Spleen (tissue), 11 donors: Measurements from ENCODE around the gene KLF2. TPM values are rescaled to one million over a fixed set of nuclear protein-coding genes. Genes with fewer than 3 reads are reported as not detected.

Source experiments
- DNase-seq: peaks from one replicate; pipeline ENCODE4 v3.0.0-alpha.2; 2020
- H3K27ac ChIP-seq, 8 donors: fragments of 200-600 bp; sonication (generic) in 7 of 8; 1 replicate in 4 of 8; 2 replicates in 4 of 8; pipeline versions ENCODE4 v1.5.0 to v1.8.0; 2016 to 2021; ENCODE audit warnings: inconsistent platforms in 4 of 8, mild to moderate bottlenecking in 4 of 8, moderate library complexity in 1 of 8
- H3K27me3 ChIP-seq, 7 donors: fragments of 200-600 bp; sonication (generic) in 6 of 7; replicated peaks in 1 of 7; 1 replicate in 4 of 7; 2 replicates in 3 of 7; pipeline versions ENCODE4 v1.5.0 to v1.8.0; 2016 to 2021; ENCODE audit warnings: inconsistent platforms in 3 of 7, mild to moderate bottlenecking in 1 of 7
- H3K36me3 ChIP-seq, 6 donors: fragments of 200-600 bp; sonication (generic) in 5 of 6; 1 replicate in 4 of 6; 2 replicates in 2 of 6; pipeline versions ENCODE4 v1.5.0 to v1.8.0; 2016 to 2021; ENCODE audit warnings: inconsistent platforms in 2 of 6
- H3K4me1 ChIP-seq, 6 donors: fragments of 200-600 bp; sonication (generic) in 5 of 6; 1 replicate in 3 of 6; 2 replicates in 3 of 6; pipeline versions ENCODE4 v1.5.0 to v1.8.0; 2016 to 2021; ENCODE audit warnings: inconsistent platforms in 3 of 6
- H3K4me3 ChIP-seq, 8 donors: fragments of 200-600 bp; sonication (generic) in 7 of 8; 1 replicate in 4 of 8; 2 replicates in 4 of 8; pipeline versions ENCODE4 v1.5.0 to v1.8.0; 2016 to 2021; ENCODE audit warnings: inconsistent platforms in 4 of 8, mild to moderate bottlenecking in 4 of 8, moderate library complexity in 2 of 8
- H3K9me3 ChIP-seq, 8 donors: fragments of 200-600 bp; sonication (generic) in 7 of 8; 1 replicate in 4 of 8; 2 replicates in 4 of 8; pipeline versions ENCODE4 v1.5.0 to v1.8.0; 2016 to 2021; ENCODE audit warnings: inconsistent platforms in 4 of 8
- POLR2A ChIP-seq, 3 donors: fragments of 450-650 bp; IDR thresholded peaks; one replicate each; pipeline ENCODE4 v1.5.1; 2017; ENCODE audit warnings: antibody characterized with exemption in 3 of 3, mild to moderate bottlenecking in 1 of 3
- POLR2AphosphoS5 ChIP-seq, 3 donors: sonication (generic); formaldehyde crosslinking; IDR thresholded peaks; one replicate each; pipeline ENCODE4 v1.5.1; 2017; ENCODE audit warnings: antibody characterized with exemption in 3 of 3
- WGBS, 5 donors: extraction: QIAGEN DNeasy Blood & Tissue Kit in 3 of 5; methylation state at CpG; one replicate each; pipeline versions ENCODE4 v1.1.5 to v1.1.7; 2013 to 2018; 5-methylcytosine and 5-hydroxymethylcytosine counted together
- intact Hi-C: fragments of 100-400 bp; cut with DNase I; formaldehyde crosslinking; loops from one replicate; pipeline ENCODE4 v1.15.0; 2023; ENCODE audit warnings: low total_unique reads
- polyA plus RNA-seq, 3 donors: library from polyadenylated mRNA; stranded (reverse); fragments of 200-250 nt; gene quantifications; one replicate each; pipeline ENCODE4 v1.2.1, GENCODE V29; 2013
- total RNA-seq, 7 donors: library from RNA; depleted of rRNA in 3 of 7; stranded (reverse); fragments of >200 nt in 3 of 7; fragmentation: NEBNext Ultra II Directional in 4 of 7; extraction: Animal tissue kit (Norgen Biotek cat#: 25700) in 4 of 7; gene quantifications; one replicate each; pipeline versions ENCODE4 v1.1.0 to v1.2.1, GENCODE V29; 2016 to 2021
- TF ChIP-seq, protein P1 (sequence below), 11 experiments: fragments of 200-600 bp in 7 of 11; fragments of 450-650 bp in 4 of 11; sonication (generic) in 4 of 11; IDR thresholded peaks in 8 of 11; conservative IDR thresholded peaks in 3 of 11; 1 replicate in 7 of 11; 2 replicates in 4 of 11; pipeline versions ENCODE4 v1.4.0 to v1.8.0; 2016 to 2021; ENCODE audit warnings: antibody characterized with exemption in 11 of 11, inconsistent platforms in 4 of 11, mild to moderate bottlenecking in 1 of 11
- donor health status: healthy with polysubstance abuse.
- donor health status: DM: no; HTN: no; CAD: no; lungs with moderate emphysema.
- donor health status: DM: no; HTN: no; CAD: no.
- donor health status: Bipolar disorder and iron deficiency.
- donor health status: healthy.
- donor health status: DM: no; HTN: no; CAD: no.
- donor health status: DM: yes; HTN: yes; CAD: no.

KLF2 gene
- total and polyA plus RNA-seq, 10 donors, result 9.7 to 179 (median 105) TPM

DNA sequence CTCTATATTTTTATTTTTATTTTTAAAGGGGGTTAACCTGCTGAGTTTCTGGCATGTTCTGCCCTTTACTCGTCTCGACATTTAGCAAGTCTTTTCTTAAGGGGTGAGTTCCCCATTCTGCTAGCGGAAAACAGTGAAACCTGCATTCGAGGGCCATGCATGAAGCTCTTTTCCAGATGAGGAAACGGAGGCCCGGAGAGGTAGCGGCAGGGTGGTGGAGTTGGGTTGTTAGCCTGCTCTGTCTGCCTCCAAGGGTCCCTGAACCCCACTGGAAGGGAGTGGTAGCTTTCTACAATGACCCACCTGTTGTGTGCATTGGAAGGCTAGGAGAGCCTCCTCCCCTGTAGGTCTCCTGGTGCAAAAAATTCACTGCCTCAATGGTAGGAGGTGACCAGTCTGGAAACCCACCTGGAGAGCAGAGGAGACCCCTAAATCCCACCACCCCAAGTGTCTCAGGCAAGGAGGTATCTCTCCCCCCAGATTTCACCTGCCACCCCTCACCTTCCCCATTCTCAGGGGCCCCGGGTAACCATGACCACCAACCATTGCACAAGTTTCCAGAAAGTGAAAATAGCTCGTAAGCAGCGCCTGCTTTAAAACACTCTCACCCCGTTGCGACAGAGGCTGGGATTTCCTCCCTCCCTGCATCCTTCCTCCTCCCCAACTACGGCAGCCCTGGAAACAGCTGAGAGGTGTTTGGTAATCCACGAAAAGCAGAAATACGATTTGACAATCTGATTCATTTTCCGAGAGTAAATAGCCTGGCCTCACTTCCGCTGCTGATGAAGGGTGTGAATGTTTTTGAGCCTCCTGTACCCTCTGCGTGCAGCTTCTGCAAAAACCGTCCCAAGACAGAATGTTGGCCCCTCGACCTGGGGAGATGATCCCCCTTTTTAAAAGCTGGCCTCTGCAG lies 3.5 kb downstream of the KLF2 start:
- Histone ChIP-seq H3K36me3 (peaks cover 0 to 46% (median 14%) of the 10 kb centered on the region in 6 donors), H3K27me3 (peaks cover 0 to 4% (median 0%) of the 10 kb centered on the region in 7 donors), H3K4me3 (peak overlapping the region; percentile 81 to 98 (median 94)), H3K9me3 (no peaks in the 10 kb centered on the region), H3K4me1 (peaks cover 27 to 77% (median 62%) of the 10 kb centered on the region in 6 donors), H3K27ac (peak overlapping the region; percentile 80 to 99 (median 96))
- WGBS, 5 donors, result 3 to 11% (median 6%) methylated on average over 20 of the region's 20 CpGs
- TF ChIP-seq POLR2A (IDR thresholded peaks at IDR 0.05), result peak; percentile 3 to 41 (median 20)
- TF ChIP-seq, protein P1, sequence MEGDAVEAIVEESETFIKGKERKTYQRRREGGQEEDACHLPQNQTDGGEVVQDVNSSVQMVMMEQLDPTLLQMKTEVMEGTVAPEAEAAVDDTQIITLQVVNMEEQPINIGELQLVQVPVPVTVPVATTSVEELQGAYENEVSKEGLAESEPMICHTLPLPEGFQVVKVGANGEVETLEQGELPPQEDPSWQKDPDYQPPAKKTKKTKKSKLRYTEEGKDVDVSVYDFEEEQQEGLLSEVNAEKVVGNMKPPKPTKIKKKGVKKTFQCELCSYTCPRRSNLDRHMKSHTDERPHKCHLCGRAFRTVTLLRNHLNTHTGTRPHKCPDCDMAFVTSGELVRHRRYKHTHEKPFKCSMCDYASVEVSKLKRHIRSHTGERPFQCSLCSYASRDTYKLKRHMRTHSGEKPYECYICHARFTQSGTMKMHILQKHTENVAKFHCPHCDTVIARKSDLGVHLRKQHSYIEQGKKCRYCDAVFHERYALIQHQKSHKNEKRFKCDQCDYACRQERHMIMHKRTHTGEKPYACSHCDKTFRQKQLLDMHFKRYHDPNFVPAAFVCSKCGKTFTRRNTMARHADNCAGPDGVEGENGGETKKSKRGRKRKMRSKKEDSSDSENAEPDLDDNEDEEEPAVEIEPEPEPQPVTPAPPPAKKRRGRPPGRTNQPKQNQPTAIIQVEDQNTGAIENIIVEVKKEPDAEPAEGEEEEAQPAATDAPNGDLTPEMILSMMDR (IDR thresholded peaks at IDR 0.05 in 8 of 11, conservative IDR thresholded peaks at IDR 0.05 in 3 of 11), result peak in 2 of 11 experiments; percentile 7 to 13
- TF ChIP-seq POLR2AphosphoS5 (IDR thresholded peaks at IDR 0.05), result peak; percentile 60 to 97 (median 72)
- intact Hi-C loops, result loop anchor here (5.0 kb wide), 1 partner anchor 44 kb away; no protein-coding TSS in a partner anchor
- DNase-seq, result peak; percentile 91

DNA sequence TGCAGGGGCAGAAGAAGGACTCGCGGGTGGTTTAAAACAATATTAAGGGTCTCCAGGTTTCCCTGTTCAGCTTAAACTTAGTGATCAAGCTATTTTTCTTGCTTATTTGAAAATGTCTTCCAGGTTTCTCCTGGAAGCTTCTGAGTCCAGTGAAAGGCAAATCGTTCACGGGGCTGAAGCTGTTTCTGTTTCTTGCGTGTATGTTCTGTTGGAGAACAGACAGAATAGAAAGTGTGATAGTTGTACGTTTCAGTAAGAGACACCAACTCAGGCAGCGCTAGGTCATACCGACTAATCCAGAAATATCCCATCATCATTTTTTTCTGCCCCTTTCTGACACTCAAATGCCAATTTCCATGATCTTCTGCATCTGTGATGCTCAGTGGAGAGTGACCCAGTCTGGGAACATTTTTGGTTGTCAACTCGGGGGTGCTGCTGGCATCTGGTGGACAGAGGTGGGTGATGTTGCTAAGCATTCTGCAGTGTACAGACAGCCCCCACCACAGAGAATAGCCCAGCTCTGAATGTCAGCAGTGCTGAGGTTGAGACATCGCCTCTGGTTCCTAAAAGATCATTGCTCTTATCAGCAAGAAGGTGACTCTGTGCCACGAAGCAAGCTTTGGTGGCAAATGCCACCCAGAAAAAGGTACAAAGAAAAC lies 4.3 kb downstream of the KLF2 start:
- WGBS, 5 donors, result 19 to 25% (median 20%) methylated on average over 11 of the region's 11 CpGs
- DNase-seq, result no peak
- Histone ChIP-seq H3K36me3 (peaks cover 0 to 46% (median 14%) of the 10 kb centered on the region in 6 donors), H3K9me3 (no peaks in the 10 kb centered on the region), H3K4me1 (peaks cover 27 to 76% (median 54%) of the 10 kb centered on the region in 6 donors), H3K27ac (peak overlapping the region; percentile 80 to 99 (median 96)), H3K27me3 (peaks cover 0 to 4% (median 0%) of the 10 kb centered on the region in 7 donors), H3K4me3 (peak overlapping the region; percentile 81 to 98 (median 94))
- TF ChIP-seq POLR2A (IDR thresholded peaks at IDR 0.05) (peak in 1 of 3 donors; percentile 42), POLR2AphosphoS5 (IDR thresholded peaks at IDR 0.05) (peak in 1 of 3 donors; percentile 81)
- TF ChIP-seq, protein P1 (IDR thresholded peaks at IDR 0.05 in 8 of 11, conservative IDR thresholded peaks at IDR 0.05 in 3 of 11), result peak in 4 of 11 experiments; percentile 20 to 38 (median 31)
- intact Hi-C loops, result loop anchor here (5.0 kb wide), 1 partner anchor 43 kb away; no protein-coding TSS in a partner anchor

DNA sequence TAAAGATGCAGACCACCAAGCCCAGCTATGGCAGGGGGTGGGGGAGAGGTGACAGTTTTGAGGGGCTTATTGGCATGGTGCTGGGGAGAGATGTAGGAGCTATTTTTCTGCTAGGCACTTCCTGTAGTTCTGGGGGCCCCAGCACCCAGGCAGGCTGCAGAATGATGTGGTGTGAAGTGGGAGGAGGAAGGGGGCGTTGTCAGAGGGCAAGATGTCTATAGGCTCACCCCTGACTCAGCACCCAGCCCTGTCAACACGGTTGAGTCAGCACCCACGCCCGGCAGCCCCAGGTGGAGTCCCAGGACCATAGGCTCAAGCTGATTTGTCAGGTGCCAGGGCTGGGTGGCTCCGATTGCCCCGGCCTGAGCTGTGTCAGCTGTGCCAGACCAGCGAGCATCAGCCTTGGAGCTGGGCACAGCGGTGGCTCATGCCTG lies 5.8 kb downstream of the KLF2 start:
- 17 to 42% (median 38%) methylated on average over 3 to 8 of the region's 8 CpGs for WGBS, 5 donors
- Histone ChIP-seq H3K4me3 (peak overlapping the region in 1 of 8 donors; percentile 97), H3K4me1 (peaks cover 27 to 86% (median 47%) of the 10 kb centered on the region in 6 donors), H3K27ac (peak overlapping the region in 7 of 8 donors; percentile 93 to 99 (median 96)), H3K27me3 (no peaks in the 10 kb centered on the region), H3K36me3 (peaks cover 0 to 40% (median 14%) of the 10 kb centered on the region in 6 donors), H3K9me3 (no peaks in the 10 kb centered on the region)
- peak; percentile 97 for DNase-seq
- TF ChIP-seq POLR2AphosphoS5 (IDR thresholded peaks at IDR 0.05) (peak; percentile 81 to 96 (median 95)), POLR2A (IDR thresholded peaks at IDR 0.05) (peak in 1 of 3 donors; percentile 4)
- TF ChIP-seq, protein P1 (IDR thresholded peaks at IDR 0.05 in 8 of 11, conservative IDR thresholded peaks at IDR 0.05 in 3 of 11), result peak in 1 of 11 experiments; percentile 5
- intact Hi-C loops, result no loop called here
